Fibroblast of peridontal ligament (primary cell): ENCODE results near the gene RPL10A.
"Not testable (repeated sequence)": the region's sequence is repeated elsewhere in the genome, so short reads cannot be mapped to it uniquely, and the experiment has no call there.

Source experiments
- DNase-seq: peaks from one replicate; pipeline ENCODE4 v3.0.0-alpha.2; 2010; ENCODE audit errors: extremely low read depth

The RPL10A gene

DNA sequence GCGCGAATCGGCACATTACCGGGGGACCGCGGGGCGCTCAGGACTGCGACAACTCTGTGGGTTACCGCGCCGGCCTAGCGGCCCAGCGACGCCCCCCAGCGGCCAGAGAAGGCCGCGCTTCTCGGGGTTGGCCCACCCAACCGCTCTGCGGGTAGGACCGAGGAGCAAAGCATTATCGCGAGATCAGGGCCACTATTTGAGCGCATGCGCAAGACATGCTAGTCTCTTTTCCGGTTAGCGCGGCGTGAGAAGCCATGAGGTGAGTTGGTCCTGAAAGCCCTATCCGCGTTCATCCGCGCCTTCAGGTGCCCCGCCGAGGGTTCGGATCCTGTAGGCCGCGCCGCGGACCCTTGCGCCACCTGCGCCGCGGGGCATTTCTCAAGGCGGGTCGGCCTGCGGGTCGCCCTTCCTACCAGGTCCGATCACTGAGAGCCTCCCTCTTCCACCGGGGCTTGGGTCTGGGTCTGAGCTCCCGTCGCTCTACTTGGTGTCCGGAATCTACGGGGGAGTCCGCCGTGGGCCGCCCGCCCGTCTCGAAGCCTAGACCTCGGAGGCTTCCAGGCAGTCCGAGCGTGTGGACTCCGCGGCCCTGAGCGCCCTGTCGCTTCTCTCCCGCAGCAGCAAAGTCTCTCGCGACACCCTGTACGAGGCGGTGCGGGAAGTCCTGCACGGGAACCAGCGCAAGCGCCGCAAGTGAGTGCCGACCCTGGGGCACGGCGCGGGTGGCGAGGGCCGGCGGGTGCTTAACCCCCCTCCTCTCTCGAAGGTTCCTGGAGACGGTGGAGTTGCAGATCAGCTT, at the start of gene RPL10A:
Gene RPL10A, plus strand, starts transcription at position 221 of the 799 bp plus-strand sequence. Its CDS starts 34 bp downstream, at position 255.
- peak; percentile 98 for DNase-seq

DNA sequence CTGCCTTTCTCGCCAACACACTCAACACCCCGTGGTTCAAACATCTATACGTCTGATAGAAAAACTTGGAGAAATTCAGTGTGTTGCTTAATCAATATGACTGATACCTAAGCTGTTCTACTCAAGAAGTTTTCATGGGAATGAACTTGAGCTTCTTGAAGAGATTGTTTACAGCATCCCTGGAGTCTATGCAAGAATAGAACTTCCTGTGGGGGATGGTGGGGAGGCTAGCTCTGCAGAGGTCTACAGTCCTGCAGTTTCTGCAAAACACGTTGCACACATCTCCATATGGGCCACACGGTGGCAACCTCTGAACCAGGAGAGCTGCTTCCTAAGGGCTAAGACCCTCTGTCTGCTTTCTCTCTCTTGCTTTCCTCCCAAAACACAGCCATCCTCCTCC, 48.8 kb upstream of the RPL10A start:
- DNase-seq = peak; percentile 70

- no peak for DNase-seq
Measured at GRCh38 chr6:35419961-35420360, 48.2 kb upstream of the RPL10A start.

DNA sequence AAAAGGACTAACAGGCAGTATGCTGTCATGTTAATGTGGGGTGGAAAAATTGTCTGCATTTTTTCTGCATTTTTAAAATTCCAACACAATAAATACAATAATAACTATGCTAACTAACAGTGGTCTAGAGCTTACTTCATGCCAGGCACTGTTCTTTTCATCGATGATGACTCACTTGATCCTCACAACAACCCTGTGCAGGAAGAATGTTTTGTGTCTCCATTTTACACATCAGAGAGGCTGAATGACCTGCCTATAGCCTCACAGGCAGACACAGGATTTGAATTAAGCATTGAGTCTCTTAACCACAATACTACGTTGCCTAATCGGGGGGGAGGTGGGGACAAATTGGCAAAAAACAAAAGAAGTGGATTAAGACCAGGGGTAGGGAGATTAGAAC, 42.9 kb upstream of the RPL10A start:
- DNase-seq = peak; percentile 86

GRCh38 chr6:35426074-35426473, 42.1 kb upstream of the RPL10A start:
- no peak for DNase-seq

- DNase-seq = no peak
Measured at GRCh38 chr6:35427435-35427834, 40.8 kb upstream of the RPL10A start.

GRCh38 chr6:35427851-35428321, 40.3 kb upstream of the RPL10A start:
- DNase-seq = peak; percentile 68

GRCh38 chr6:35428421-35429149, 39.6 kb upstream of the RPL10A start:
- no peak for DNase-seq

GRCh38 chr6:35429463-35429862, 38.7 kb upstream of the RPL10A start:
- DNase-seq = no peak

- no peak for DNase-seq
Measured at GRCh38 chr6:35432291-35432690, 35.9 kb upstream of the RPL10A start.

DNA sequence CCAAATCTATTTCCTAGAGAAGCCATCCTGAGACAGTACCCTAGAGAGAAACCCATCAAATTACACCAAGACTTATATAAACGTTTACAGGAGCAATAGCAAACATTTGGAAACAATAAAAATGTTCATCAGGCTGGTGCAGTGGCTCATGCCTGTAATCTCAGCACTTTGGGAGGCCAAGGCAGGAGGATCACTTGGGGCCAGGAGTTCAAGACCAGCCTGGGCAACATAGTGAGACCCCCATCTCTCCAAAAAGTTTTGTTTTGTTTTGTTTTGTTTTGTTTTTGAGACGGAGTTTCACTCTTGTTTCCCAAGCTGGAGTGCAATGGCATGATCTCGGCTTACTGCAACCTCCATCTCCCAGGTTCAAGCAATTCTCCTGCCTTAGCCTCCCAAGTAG, 35.5 kb upstream of the RPL10A start:
- DNase-seq = not testable (repeated sequence)

GRCh38 chr6:35435074-35435837, 32.9 kb upstream of the RPL10A start:
- DNase-seq = no peak

DNA sequence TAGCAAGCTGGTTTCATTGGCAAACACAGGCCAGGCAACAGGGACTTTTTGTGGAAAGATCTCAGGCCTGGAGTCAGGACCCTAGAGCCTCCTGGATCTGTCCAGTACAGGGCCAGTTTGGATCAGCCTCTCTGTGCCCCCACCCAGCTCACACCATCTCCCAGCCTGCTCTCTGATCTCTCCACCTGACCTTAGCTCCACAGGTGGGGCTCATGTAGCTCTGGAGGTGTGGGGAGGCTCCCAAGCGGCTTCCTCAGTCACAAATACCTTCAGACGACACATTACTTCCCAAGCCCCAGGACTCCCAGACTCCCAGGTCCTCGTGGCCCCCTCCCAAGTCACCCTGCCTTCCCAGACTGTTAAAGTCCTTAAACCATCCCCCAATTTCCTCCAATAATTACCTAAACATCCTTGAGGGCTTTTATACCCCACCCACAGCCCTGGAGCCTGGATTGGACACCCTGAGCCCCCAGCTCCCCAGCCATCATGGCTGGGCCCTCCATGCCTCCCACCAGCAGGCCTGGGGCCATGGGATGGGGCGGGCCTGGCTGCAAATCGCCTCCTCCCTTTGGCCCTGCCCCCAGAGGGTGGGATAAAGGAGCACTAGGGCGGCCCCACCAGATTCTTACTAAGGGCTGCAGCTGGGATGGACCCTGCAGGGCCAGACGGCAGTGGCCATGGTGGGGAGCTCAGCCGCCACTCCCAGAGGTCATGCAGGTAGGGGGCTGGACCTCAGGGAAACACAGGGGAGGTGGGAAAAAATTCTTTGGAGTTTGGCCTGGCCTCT, 31.9 kb upstream of the RPL10A start:
- no peak for DNase-seq

GRCh38 chr6:35438378-35439065, 29.7 kb upstream of the RPL10A start:
- not testable (repeated sequence) for DNase-seq

DNA sequence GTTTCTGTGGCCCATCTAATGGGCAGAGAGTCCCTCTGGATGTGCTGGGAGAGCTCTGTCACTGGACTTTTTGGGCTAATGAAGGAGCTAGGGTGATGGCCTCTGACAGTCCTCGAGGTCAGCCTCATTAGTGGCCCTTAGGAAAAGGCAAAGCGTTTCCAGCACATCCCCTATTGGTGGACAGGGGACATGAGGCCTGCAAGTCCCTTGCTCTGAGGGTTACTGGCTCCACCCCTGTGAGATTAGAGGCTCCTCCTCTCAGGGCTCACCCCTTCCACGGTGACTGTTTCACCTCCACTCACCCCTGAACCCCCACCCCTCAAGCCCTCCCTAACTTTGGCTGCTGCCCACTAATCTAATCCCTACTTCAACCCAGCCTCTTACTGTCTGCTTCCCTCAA, 28.9 kb upstream of the RPL10A start:
- no peak for DNase-seq

- DNase-seq = no peak
Measured at GRCh38 chr6:35441205-35441604, 27.0 kb upstream of the RPL10A start.

DNA sequence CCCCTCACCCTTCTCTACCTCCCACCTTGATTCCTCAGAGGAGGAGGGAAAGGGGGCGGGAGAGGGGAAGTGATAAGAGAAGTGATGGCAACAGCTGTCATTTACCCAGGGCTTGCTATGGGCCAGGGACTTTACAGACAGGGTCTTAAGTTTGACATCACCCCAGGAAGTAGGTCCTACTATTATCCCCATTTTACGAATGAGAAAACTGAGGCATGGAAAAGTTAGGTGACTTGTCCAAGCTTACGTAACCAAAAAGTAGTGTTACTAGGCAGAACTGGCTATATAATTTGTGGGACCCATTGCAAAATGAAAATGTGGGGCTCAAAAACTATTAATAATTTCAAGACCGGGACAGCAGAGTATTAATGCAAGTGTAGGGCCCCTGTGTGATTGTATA, 26.6 kb upstream of the RPL10A start:
- DNase-seq = no peak

GRCh38 chr6:35442693-35443092, 25.5 kb upstream of the RPL10A start:
- DNase-seq = no peak

DNA sequence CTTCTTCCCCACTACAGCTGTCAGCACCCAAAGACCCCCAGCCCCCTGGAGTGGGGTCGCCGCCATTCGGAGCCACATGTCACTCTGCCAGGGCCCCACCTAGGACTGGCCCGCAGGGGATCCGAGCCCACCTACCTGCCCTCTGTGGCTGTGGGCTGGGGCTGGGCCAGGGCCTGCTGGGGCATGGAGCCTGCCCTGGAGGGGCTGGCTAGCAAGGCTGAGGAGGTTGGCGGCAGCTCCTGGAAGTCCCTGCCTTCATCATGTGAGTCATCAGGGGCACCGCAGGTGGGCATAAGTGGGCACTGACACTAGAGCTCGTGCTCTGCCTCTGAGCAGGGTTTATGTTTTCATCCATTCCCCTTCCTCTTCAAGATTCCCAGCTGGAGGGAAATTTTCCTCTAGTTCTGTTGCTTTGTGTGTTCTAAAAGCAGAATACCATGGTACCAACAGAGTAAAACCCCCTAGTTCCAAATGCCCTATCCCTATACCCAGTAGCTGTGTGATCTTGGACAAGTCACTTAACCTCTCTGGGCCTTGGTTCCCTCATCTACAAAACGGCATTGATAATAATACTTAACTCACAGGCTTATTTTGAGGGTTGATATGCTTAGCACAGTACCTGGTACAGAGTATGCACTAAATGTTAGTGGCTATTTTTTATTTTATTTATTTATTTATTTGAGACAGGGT, 24.7 kb upstream of the RPL10A start:
- no peak for DNase-seq

- DNase-seq = no peak
Measured at GRCh38 chr6:35445691-35446090, 22.5 kb upstream of the RPL10A start.
